ENCODE measurements around the gene NEDD4L. TPM values are rescaled to one million over a fixed set of nuclear protein-coding genes. Genes with fewer than 3 reads are reported as not detected.
"Not testable (repeated sequence)": the region's sequence is repeated elsewhere in the genome, so short reads cannot be mapped to it uniquely, and the experiment has no call there.

NEDD4L gene
- total and polyA plus RNA-seq, 8 donors = 88.0 to 159 (median 95.2) TPM

DNA sequence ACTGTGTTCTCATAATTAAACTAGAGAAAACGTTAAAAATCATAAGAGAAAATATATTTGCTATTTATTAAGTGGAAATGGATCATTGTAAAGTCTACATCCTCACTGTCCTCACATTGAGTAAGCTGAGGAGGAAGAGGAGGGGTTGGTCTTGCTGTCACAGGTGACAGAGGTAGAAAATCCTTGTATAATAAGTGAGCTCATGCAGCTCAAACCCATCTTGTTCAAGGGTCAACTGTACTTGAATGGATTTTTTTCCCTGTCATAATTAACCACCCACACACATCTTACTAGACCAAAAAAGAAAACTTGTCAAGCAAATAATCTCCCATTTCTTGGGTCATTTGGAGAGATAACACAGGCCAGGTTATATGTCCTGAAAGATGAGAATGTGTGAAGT, 231.2 kb downstream of the NEDD4L start:
- Histone ChIP-seq H3K36me3 (no peaks in the 10 kb centered on the region), H3K4me1 (peaks cover 7 to 8% of the 10 kb centered on the region in 2 donors), H3K4me3 (no peak overlapping the region), H3K27ac (no peak overlapping the region), H3K27me3 (no peaks in the 10 kb centered on the region), H3K9me3 (no peaks in the 10 kb centered on the region)
- intact Hi-C loops (cut with DNase I) = no loop called here
- TF ChIP-seq, protein P1, sequence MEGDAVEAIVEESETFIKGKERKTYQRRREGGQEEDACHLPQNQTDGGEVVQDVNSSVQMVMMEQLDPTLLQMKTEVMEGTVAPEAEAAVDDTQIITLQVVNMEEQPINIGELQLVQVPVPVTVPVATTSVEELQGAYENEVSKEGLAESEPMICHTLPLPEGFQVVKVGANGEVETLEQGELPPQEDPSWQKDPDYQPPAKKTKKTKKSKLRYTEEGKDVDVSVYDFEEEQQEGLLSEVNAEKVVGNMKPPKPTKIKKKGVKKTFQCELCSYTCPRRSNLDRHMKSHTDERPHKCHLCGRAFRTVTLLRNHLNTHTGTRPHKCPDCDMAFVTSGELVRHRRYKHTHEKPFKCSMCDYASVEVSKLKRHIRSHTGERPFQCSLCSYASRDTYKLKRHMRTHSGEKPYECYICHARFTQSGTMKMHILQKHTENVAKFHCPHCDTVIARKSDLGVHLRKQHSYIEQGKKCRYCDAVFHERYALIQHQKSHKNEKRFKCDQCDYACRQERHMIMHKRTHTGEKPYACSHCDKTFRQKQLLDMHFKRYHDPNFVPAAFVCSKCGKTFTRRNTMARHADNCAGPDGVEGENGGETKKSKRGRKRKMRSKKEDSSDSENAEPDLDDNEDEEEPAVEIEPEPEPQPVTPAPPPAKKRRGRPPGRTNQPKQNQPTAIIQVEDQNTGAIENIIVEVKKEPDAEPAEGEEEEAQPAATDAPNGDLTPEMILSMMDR (IDR thresholded peaks at IDR 0.05) = no peak
- ATAC-seq (no peak), DNase-seq (no peak)

DNA sequence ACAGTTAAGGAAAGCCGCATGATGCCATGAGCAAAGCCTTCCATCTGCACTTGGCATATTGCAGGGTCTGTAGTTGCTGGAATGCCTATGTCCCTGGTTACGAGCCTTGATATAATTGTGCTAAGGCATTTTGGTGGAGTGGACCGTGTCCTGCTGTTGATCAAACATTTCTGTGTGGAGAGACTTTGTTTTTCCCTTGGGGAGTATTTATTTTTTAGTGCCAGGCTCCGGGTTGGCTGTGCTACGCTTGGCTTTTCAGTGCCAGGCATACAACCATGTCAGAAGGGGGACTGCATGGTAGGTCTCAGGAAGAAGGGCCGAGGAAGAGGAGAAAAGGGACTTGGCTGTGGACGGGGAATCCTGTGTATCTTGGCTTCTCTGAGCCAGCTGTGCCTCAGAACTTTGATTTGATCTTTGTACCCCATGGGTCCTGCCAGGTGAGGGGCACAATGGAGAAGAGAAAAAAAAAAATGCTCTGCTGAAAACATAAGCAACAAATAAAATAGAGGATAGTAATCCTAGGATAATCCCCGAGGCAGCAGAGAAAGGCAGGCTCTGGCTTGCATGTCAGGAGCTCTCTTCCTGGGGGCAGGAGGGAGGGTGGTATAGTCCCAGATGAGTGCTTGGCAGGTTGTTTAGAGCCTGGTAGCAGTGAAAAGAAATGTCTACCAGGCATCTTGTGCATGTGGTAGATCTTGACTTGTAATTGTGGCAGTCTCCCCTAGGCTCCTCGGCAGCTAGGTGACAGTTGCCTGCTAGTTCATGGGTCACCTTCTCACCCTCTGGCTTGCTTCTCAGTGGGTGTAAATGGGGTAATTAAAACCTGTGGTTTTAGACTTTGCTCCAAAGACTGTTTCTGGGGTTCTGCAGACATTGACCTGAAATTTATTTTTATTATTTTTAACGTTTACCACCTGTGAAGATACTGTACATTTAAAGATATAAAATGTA, 233.0 kb downstream of the NEDD4L start:
- TF ChIP-seq, protein P1 (IDR thresholded peaks at IDR 0.05) = no peak
- H3K4me3 ChIP-seq = no peak overlapping the region
- H3K4me1 ChIP-seq = peaks cover 0 to 8% of the 10 kb centered on the region in 2 donors
- H3K36me3 ChIP-seq = no peaks in the 10 kb centered on the region
- peak overlapping the region in 1 of 2 donors; percentile 2 for H3K27ac ChIP-seq
- H3K9me3 ChIP-seq = no peaks in the 10 kb centered on the region
- H3K27me3 ChIP-seq = no peaks in the 10 kb centered on the region
- intact Hi-C loops (cut with DNase I) = no loop called here
- DNase-seq = no peak
- ATAC-seq = peak; percentile 38

DNA sequence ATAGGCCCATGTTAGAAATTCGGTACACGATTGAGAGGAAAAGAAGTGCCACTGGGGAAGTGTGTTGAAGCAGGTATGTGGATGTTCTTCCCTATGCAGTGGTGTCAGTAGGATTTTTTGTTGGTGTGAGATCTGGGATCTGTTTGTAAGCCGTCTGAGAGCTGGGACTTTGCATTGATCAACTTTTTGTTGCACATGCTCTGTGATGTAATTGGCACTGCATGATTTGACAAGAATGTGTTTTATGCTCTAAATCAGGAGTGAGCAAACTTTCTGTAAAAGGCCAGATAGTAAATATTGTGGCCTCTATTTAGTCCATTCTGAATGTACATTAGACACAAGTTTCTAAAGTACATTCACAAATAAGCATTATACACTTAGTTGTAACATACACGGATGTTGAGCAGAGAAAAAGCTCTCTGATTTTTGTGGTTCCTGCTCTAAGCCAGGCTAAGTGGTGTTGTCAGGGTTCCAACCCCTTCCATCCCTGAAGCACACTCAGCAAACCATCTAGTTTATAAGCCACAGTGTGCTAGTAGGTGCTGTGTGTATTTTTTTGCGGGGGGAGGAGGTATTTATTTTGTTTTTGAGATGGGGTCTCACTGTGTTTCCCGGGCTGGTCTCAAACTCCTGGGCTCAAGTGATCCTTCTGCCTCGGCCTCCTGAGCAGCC, 235.6 kb downstream of the NEDD4L start:
- Histone ChIP-seq H3K4me1 (peaks cover 0 to 5% of the 10 kb centered on the region in 2 donors), H3K36me3 (no peaks in the 10 kb centered on the region), H3K27me3 (no peaks in the 10 kb centered on the region), H3K9me3 (no peaks in the 10 kb centered on the region), H3K27ac (no peak overlapping the region), H3K4me3 (no peak overlapping the region)
- intact Hi-C loops (cut with DNase I) = no loop called here
- peak; percentile 67 for ATAC-seq
- no peak for DNase-seq
- TF ChIP-seq, protein P1 (IDR thresholded peaks at IDR 0.05) = no peak

DNA sequence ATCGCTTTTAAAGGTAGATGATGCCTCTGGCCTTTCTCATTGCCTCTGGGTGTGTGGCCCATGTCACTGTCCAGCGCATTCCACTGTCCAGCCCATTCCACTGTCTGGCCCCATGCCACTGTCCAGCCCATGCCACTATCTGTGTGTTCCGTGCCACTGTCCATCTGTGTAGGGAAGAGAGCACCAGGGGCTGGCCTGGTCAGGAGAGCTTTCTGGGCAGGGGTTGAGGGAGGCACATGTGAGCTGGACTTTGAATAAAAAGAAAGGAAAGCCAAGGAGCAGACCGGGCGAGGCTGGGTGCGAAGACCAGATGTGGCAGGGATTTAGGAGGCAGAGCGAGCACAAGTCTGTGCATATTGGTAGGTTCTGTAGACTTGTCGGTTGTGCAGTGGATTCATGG, 236.2 kb downstream of the NEDD4L start:
- no peak overlapping the region for H3K4me3 ChIP-seq
- H3K36me3 ChIP-seq = no peaks in the 10 kb centered on the region
- TF ChIP-seq, protein P1 (IDR thresholded peaks at IDR 0.05) = no peak
- no peaks in the 10 kb centered on the region for H3K9me3 ChIP-seq
- no peak for DNase-seq
- ATAC-seq = peak; percentile 18
- H3K4me1 ChIP-seq = peaks cover 0 to 3% of the 10 kb centered on the region in 2 donors
- intact Hi-C loops (cut with DNase I) = no loop called here
- H3K27ac ChIP-seq = no peak overlapping the region
- no peaks in the 10 kb centered on the region for H3K27me3 ChIP-seq

DNA sequence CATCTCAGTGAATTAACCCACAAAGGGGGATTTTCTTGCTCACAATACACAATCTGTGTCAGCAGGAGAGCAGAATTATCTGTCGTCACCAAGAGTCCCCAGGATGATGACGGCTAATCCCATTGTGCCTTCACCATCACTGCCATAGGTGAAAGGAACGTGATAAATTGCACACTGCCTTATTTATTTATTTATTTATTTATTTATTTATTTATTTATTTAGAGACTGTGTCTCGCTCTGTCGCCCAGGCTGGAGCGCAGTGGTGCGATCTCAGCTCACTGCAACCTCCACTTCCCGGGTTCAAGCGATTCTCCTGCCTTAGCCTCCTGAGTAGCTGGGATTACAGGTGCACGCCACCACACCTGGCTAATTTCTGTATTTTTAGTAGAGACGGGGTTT, 238.8 kb downstream of the NEDD4L start:
- H3K27me3 ChIP-seq; intact Hi-C loops (cut with DNase I); H3K27ac ChIP-seq; H3K9me3 ChIP-seq; H3K4me3 ChIP-seq; H3K36me3 ChIP-seq; ATAC-seq; DNase-seq: not testable (repeated sequence)
- peaks cover 3 to 13% of the 10 kb centered on the region in 2 donors for H3K4me1 ChIP-seq

Data from left lung (tissue), 10 donors.